Measurements from ENCODE around the gene IL1RAPL1. TPM values are rescaled to one million over a fixed set of nuclear protein-coding genes. Genes with fewer than 3 reads are reported as not detected.

Gene IL1RAPL1
- total RNA-seq, 1 donor from 2014 or later = 2.7 TPM

GRCh38 chrX:29024871-29025270 lies 437.6 kb downstream of the IL1RAPL1 start:
- H3K36me3 Mint-ChIP-seq (ENCODE audit: low read depth) = no peaks in the 10 kb centered on the region
- peaks cover 11% of the 10 kb centered on the region for H3K9me3 Mint-ChIP-seq
- TF ChIP-seq CTCF (conservative IDR thresholded peaks at IDR 0.05) = no peak
- no peak overlapping the region for H3K4me3 Mint-ChIP-seq
- no peaks in the 10 kb centered on the region for H3K4me1 Mint-ChIP-seq
- DNase-seq (ENCODE audit: low read depth, low spot score) = no peak
- H3K27ac Mint-ChIP-seq (ENCODE audit: unreplicated experiment) = no peak overlapping the region
- H3K27me3 Mint-ChIP-seq (ENCODE audit: low read depth) = no peaks in the 10 kb centered on the region

- no peak for DNase-seq (ENCODE audit: low read depth, low spot score)
- H3K27ac Mint-ChIP-seq (ENCODE audit: unreplicated experiment) = no peak overlapping the region
- H3K4me3 Mint-ChIP-seq = no peak overlapping the region
- no peaks in the 10 kb centered on the region for H3K36me3 Mint-ChIP-seq (ENCODE audit: low read depth)
- H3K4me1 Mint-ChIP-seq = peaks cover 14% of the 10 kb centered on the region
- no peaks in the 10 kb centered on the region for H3K27me3 Mint-ChIP-seq (ENCODE audit: low read depth)
- TF ChIP-seq CTCF (conservative IDR thresholded peaks at IDR 0.05) = no peak
- H3K9me3 Mint-ChIP-seq = no peaks in the 10 kb centered on the region
These were observed 452.3 kb downstream of the IL1RAPL1 start for GRCh38 chrX:29039501-29039900.

- H3K4me1 Mint-ChIP-seq = peaks cover 14% of the 10 kb centered on the region
These were observed 452.9 kb downstream of the IL1RAPL1 start for GRCh38 chrX:29040160-29040559.

GRCh38 chrX:29042341-29042740 lies 455.1 kb downstream of the IL1RAPL1 start:
- Mint-ChIP-seq H3K36me3 (ENCODE audit: low read depth) (no peaks in the 10 kb centered on the region), H3K4me3 (no peak overlapping the region), H3K9me3 (no peaks in the 10 kb centered on the region), H3K27me3 (ENCODE audit: low read depth) (no peaks in the 10 kb centered on the region), H3K27ac (ENCODE audit: unreplicated experiment) (no peak overlapping the region), H3K4me1 (peaks cover 14% of the 10 kb centered on the region)
- TF ChIP-seq CTCF (conservative IDR thresholded peaks at IDR 0.05) = no peak
- no peak for DNase-seq (ENCODE audit: low read depth, low spot score)

More at GRCh38 chrX:29040160-29040559, 452.9 kb downstream of the IL1RAPL1 start:
- no peak overlapping the region for H3K27ac Mint-ChIP-seq (ENCODE audit: unreplicated experiment)
- no peaks in the 10 kb centered on the region for H3K9me3 Mint-ChIP-seq
- no peaks in the 10 kb centered on the region for H3K36me3 Mint-ChIP-seq (ENCODE audit: low read depth)
- H3K4me3 Mint-ChIP-seq = no peak overlapping the region
- DNase-seq (ENCODE audit: low read depth, low spot score) = no peak
- H3K27me3 Mint-ChIP-seq (ENCODE audit: low read depth) = no peaks in the 10 kb centered on the region
- TF ChIP-seq CTCF (conservative IDR thresholded peaks at IDR 0.05) = no peak

GRCh38 chrX:29043746-29044145 lies 456.5 kb downstream of the IL1RAPL1 start:
- TF ChIP-seq CTCF (conservative IDR thresholded peaks at IDR 0.05) = no peak
- Mint-ChIP-seq H3K27ac (ENCODE audit: unreplicated experiment) (no peak overlapping the region), H3K9me3 (no peaks in the 10 kb centered on the region), H3K4me3 (no peak overlapping the region), H3K36me3 (ENCODE audit: low read depth) (no peaks in the 10 kb centered on the region), H3K27me3 (ENCODE audit: low read depth) (no peaks in the 10 kb centered on the region), H3K4me1 (peaks cover 14% of the 10 kb centered on the region)
- DNase-seq (ENCODE audit: low read depth, low spot score) = no peak
